Measurements from ENCODE around the gene PRR18. TPM values are rescaled to one million over a fixed set of nuclear protein-coding genes. Genes with fewer than 3 reads are reported as not detected.

PRR18 gene
- total RNA-seq, 1 donor from 2014 or later: 0.14 TPM

Other genes starting within 250 kb of the PRR18 start
- gene TBXT, start 140.5 kb downstream of the PRR18 start, total RNA-seq: not detected in 2 replicates
- 54.3 and 63.9 TPM in 2 replicates for gene SFT2D1, start 34.2 kb upstream of the PRR18 start, total RNA-seq
- gene MPC1, start 74.5 kb upstream of the PRR18 start, total RNA-seq: 43.6 and 47.4 TPM in 2 replicates

Measured in astrocyte (in vitro differentiated cells and primary cell).